A673 (cell line): ENCODE data around the gene NR5A1. TPM values are rescaled to one million over a fixed set of nuclear protein-coding genes. Genes with fewer than 3 reads are reported as not detected.

Experiments used
- BruUV-seq: library from RNA; stranded (reverse); fragments of 400-500 nt; replicated peaks from 2 replicates; lab custom pipeline; 2021; lab: Mats Ljungman, UMichigan
- CTCF ChIA-PET: fragments of 300-600 bp; sonication (Branson Sonifier 250); formaldehyde crosslinking; loops from one replicate; lab custom pipeline; 2022; ENCODE audit warnings: antibody characterized with exemption; lab: Charles Lee
- POLR2A ChIA-PET: fragments of 300-600 bp; sonication (Branson Sonifier 250); formaldehyde crosslinking; loops from one replicate; lab custom pipeline; 2022; ENCODE audit warnings: antibody characterized with exemption; ENCODE audit not compliant: low non-redundant PET; lab: Charles Lee
- DNase-seq: peaks from one replicate; pipeline ENCODE4 v3.0.0-alpha.2; 2015; ENCODE audit warnings: low spot score
- H3K27ac ChIP-seq: fragments of 200-600 bp; sonication (generic); 2 replicates; pipeline ENCODE4 v1.5.1; 2016; ENCODE audit warnings: mixed run types, low read depth, mild to moderate bottlenecking, mixed read lengths, antibody characterized with exemption, low read length; ENCODE audit not compliant: poor library complexity, severe bottlenecking
- H3K27me3 ChIP-seq: fragments of 200-600 bp; sonication (generic); replicated peaks from 2 replicates; pipeline ENCODE4 v1.6.1; 2017; ENCODE audit warnings: mixed run types, low read depth, mild to moderate bottlenecking, mixed read lengths, antibody characterized with exemption, low read length; ENCODE audit not compliant: insufficient read depth, poor library complexity
- H3K36me3 ChIP-seq: fragments of 200-600 bp; sonication (generic); 2 replicates; pipeline ENCODE4 v1.6.1; 2016; ENCODE audit warnings: mixed run types, mild to moderate bottlenecking, mixed read lengths, antibody characterized with exemption, low read length; ENCODE audit not compliant: insufficient read depth, poor library complexity, severe bottlenecking
- H3K4me1 ChIP-seq: fragments of 200-600 bp; sonication (generic); 2 replicates; pipeline ENCODE4 v1.6.1; 2017; ENCODE audit warnings: mixed run types, mild to moderate bottlenecking, mixed read lengths, antibody characterized with exemption, low read length; ENCODE audit not compliant: insufficient read depth, poor library complexity, severe bottlenecking
- H3K4me3 ChIP-seq: fragments of 200-600 bp; sonication (generic); 2 replicates; pipeline ENCODE4 v1.5.1; 2016; ENCODE audit warnings: low read depth, mixed run types, mild to moderate bottlenecking, mixed read lengths, low read length; ENCODE audit not compliant: poor library complexity, severe bottlenecking
- H3K9me3 ChIP-seq: fragments of 200-600 bp; sonication (generic); 2 replicates; pipeline ENCODE4 v1.6.1; 2016; ENCODE audit warnings: mixed run types, low read depth, mild to moderate bottlenecking, mixed read lengths, antibody characterized with exemption, low read length; ENCODE audit not compliant: poor library complexity, severe bottlenecking
- CTCF ChIP-seq: fragments of 300-800, 200-600 bp; sonication (generic); conservative IDR thresholded peaks from 2 replicates; pipeline ENCODE4 v1.5.1; 2017; ENCODE audit warnings: low read depth, mild to moderate bottlenecking, antibody characterized with exemption, low read length, moderate library complexity, mixed read lengths
- EZH2 ChIP-seq: fragments of 200-600 bp; sonication (generic); IDR thresholded peaks from 2 replicates; pipeline ENCODE4 v1.6.1; 2017; ENCODE audit warnings: borderline replicate concordance, low read depth, mild to moderate bottlenecking, mixed read lengths, antibody characterized with exemption, low read length; ENCODE audit not compliant: poor library complexity, severe bottlenecking
- intact Hi-C: fragments of 100-400 bp; cut with micrococcal nuclease; formaldehyde crosslinking; loops from one replicate; pipeline ENCODE4 v1.10.0; 2022; ENCODE audit not compliant: unreplicated experiment
- total RNA-seq: library from RNA; stranded (reverse); gene quantifications from 2 replicates; pipeline ENCODE4 v1.2.3, GENCODE V29; 2021

Gene NR5A1
- total RNA-seq, 1 experiment from 2014 or later = not detected

GRCh38 chr9:124520206-124520596, 13.0 kb upstream of the NR5A1 start:
- POLR2A ChIA-PET = no interaction called here
- no TSS peak for BruUV-seq
- intact Hi-C loops = no loop called here
- Histone ChIP-seq H3K4me1 (no peaks in the 10 kb centered on the region), H3K27me3 (no peaks in the 10 kb centered on the region), H3K27ac (no peak overlapping the region), H3K4me3 (no peak overlapping the region), H3K36me3 (no peaks in the 10 kb centered on the region), H3K9me3 (no peaks in the 10 kb centered on the region)
- CTCF ChIA-PET = no interaction called here
- no peak for DNase-seq
- no peak for TF ChIP-seq EZH2
- no peak for TF ChIP-seq CTCF

- BruUV-seq = no TSS peak
- TF ChIP-seq CTCF (no peak), EZH2 (no peak)
- H3K36me3 ChIP-seq = no peaks in the 10 kb centered on the region
- H3K4me3 ChIP-seq = no peak overlapping the region
- intact Hi-C loops = no loop called here
- H3K27ac ChIP-seq = no peak overlapping the region
- ChIA-PET CTCF (no interaction called here), POLR2A (no interaction called here)
- no peaks in the 10 kb centered on the region for H3K4me1 ChIP-seq
- no peaks in the 10 kb centered on the region for H3K27me3 ChIP-seq
- no peak for DNase-seq
- no peaks in the 10 kb centered on the region for H3K9me3 ChIP-seq
Measured at GRCh38 chr9:124518116-124518515, 10.9 kb upstream of the NR5A1 start.

DNA sequence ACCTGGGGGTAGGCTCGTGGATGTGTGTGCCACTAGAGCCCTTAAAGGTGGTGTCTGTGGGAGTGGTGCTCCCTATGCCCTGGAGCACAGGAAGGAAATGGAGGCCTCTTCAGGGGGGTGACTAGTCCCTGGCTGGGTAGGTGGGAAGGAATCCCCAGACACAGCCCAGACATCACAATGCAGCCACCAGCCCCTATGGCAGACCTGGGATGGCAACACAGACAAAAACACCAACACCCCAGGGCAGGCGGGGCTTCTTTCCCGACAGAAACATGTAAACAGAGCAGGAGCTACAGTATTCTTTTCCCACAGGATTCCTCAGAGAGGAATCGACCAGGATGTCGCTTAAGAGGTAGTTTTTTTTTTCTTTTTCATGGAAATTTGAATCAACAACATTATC, 10.4 kb upstream of the NR5A1 start:
- Histone ChIP-seq H3K9me3 (no peaks in the 10 kb centered on the region), H3K4me1 (no peaks in the 10 kb centered on the region), H3K27ac (no peak overlapping the region), H3K27me3 (no peaks in the 10 kb centered on the region), H3K4me3 (no peak overlapping the region), H3K36me3 (no peaks in the 10 kb centered on the region)
- intact Hi-C loops = no loop called here
- TF ChIP-seq CTCF (no peak), EZH2 (no peak)
- no peak for DNase-seq
- POLR2A ChIA-PET = no interaction called here
- CTCF ChIA-PET = no interaction called here
- BruUV-seq = no TSS peak
